Aorta (tissue), 5 donors: ENCODE results near the gene RNF181. TPM values are rescaled to one million over a fixed set of nuclear protein-coding genes. Genes with fewer than 3 reads are reported as not detected.

Experiments used
- ATAC-seq: fragments of 200-7000 bp; cut with Tn5 transposase; one replicate; pipeline ENCODE4 v1.9.1; 2022; ENCODE audit warnings: moderate library complexity; ENCODE audit not compliant: low FRiP score
- DNase-seq, 2 donors: peaks; one replicate each; pipeline ENCODE4 v3.0.0-alpha.2; 2020
- H3K27ac ChIP-seq, 2 donors: one replicate each; pipeline ENCODE4 v1.5.1; 2013; ENCODE audit warnings: low read length in 2 of 2, mild to moderate bottlenecking in 2 of 2, moderate library complexity in 2 of 2, control low read depth in 1 of 2, inconsistent platforms in 1 of 2, low read depth in 1 of 2
- H3K27me3 ChIP-seq, 2 donors: one replicate each; pipeline ENCODE4 v1.6.1; 2013; ENCODE audit warnings: control low read depth in 1 of 2, low read length in 1 of 2, mild to moderate bottlenecking in 1 of 2, moderate library complexity in 1 of 2; ENCODE audit not compliant: insufficient read depth in 2 of 2, control insufficient read depth in 1 of 2
- H3K36me3 ChIP-seq, 2 donors: one replicate each; pipeline ENCODE4 v1.6.1; 2013; ENCODE audit warnings: control low read depth in 1 of 2, low read length in 1 of 2, mild to moderate bottlenecking in 1 of 2; ENCODE audit not compliant: insufficient read depth in 2 of 2, control insufficient read depth in 1 of 2
- H3K4me1 ChIP-seq, 2 donors: one replicate each; pipeline ENCODE4 v1.6.1; 2013; ENCODE audit warnings: low read length in 2 of 2, control low read depth in 1 of 2, mild to moderate bottlenecking in 1 of 2, moderate library complexity in 1 of 2; ENCODE audit not compliant: insufficient read depth in 2 of 2, control insufficient read depth in 1 of 2
- H3K4me3 ChIP-seq, 2 donors: one replicate each; pipeline ENCODE4 v1.5.1; 2013; ENCODE audit warnings: low read length in 2 of 2, control low read depth in 1 of 2, mild to moderate bottlenecking in 1 of 2
- H3K9me3 ChIP-seq: one replicate; pipeline ENCODE4 v1.6.1; 2013; ENCODE audit warnings: mild to moderate bottlenecking, low read length; ENCODE audit not compliant: control insufficient read depth
- WGBS, 2 donors: extraction: QIAGEN DNeasy Blood & Tissue Kit; methylation state at CpG; one replicate each; pipeline ENCODE4 v1.1.7; 2013; 5-methylcytosine and 5-hydroxymethylcytosine counted together
- intact Hi-C, 2 donors: fragments of 100-400 bp; cut with DNase I; formaldehyde crosslinking; loops; one replicate each; pipeline versions ENCODE4 v1.14.2 to v1.15.0; 2022
- long read RNA-seq, 2 donors: library from polyadenylated mRNA; unstranded; transcript quantifications; one replicate each; pipeline ENCODE4 v2.0.0, GENCODE V29; 2020 to 2021
- polyA plus RNA-seq, 2 donors: library from polyadenylated mRNA; stranded (reverse); fragments of 200-250 nt; gene quantifications; one replicate each; pipeline ENCODE4 v1.2.3, GENCODE V29; 2013
- total RNA-seq, 2 donors: library from RNA; stranded (reverse); fragmentation: NEBNext Ultra II Directional; extraction: Animal tissue kit (Norgen Biotek cat#: 25700); gene quantifications; one replicate each; pipeline ENCODE4 v1.2.1, GENCODE V29; 2021
- donor health status: healthy with polysubstance abuse.
- donor health status: Bipolar disorder and iron deficiency.
- donor health status: DM: no; HTN: no; CAD: no.
- donor health status: DM: no; HTN: no; CAD: no.
- donor health status: DM: yes; HTN: yes; CAD: no.

RNF181 gene
- total RNA-seq (10 to 100 TPM; 76.0 to 98.5 TPM), polyA plus RNA-seq (100 to 1,000 TPM; 148 to 203 TPM)
- long read RNA-seq, donor 1, transcript RNF181-201 (5 exons, 569 nt): major isoform, 20 of 28 reads
- long read RNA-seq, donor 1, partial matches to known transcripts: 0 of 28 reads
- long read RNA-seq, donor 1, other reads (novel, unspliced or antisense): 5 of 28 reads
- long read RNA-seq, donor 2, transcript RNF181-201 (5 exons, 569 nt): major isoform, 23 of 28 reads
- long read RNA-seq, donor 2, partial matches to known transcripts: 0 of 28 reads
- long read RNA-seq, donor 2, other reads (novel, unspliced or antisense): 2 of 28 reads

GRCh38 chr2:85595301-85596025, at the start of gene RNF181:
RNF181 (plus strand) TSS chr2:85595745; CDS start chr2:85595764, 19 bp downstream.
- intact Hi-C loops: no loop called here
- DNase-seq: peak; percentile 96 to 97
- peaks cover 0 to 6% of the 10 kb centered on the region in 2 donors for H3K4me1 ChIP-seq

DNA sequence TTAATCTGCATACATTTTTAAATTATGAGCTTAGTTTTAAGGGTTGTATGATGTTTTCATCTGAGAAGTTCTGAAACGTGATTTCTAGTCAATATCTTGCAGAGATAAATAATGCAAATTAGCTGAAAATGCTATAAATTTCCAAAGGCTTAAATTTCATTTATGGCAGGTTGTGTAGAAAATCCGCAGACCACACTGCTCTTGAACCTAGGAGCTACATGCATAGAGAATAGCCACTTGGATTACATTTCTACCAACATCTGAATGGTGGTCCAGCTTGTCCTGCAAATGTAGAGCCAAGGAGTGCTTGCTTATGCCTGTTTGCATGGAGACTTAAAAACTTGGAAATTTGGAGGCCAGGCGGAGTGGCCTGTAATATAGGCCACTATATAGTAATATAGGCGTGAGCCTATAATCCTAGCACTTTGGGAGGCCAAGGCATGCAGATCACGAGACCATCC, 49.7 kb upstream of the RNF181 start:
- 81 to 83% methylated on average over 5 of the region's 5 CpGs for WGBS, 2 donors
- intact Hi-C loops: no loop called here
- H3K9me3 ChIP-seq: no peaks in the 10 kb centered on the region
- no peak overlapping the region for H3K4me3 ChIP-seq
- DNase-seq: no peak
- no peak for ATAC-seq
- H3K4me1 ChIP-seq: no peaks in the 10 kb centered on the region
- H3K36me3 ChIP-seq: peaks cover 0 to 5% of the 10 kb centered on the region in 2 donors
- H3K27me3 ChIP-seq: no peaks in the 10 kb centered on the region
- no peak overlapping the region for H3K27ac ChIP-seq

More at GRCh38 chr2:85595301-85596025, at the start of gene RNF181:
- no peaks in the 10 kb centered on the region for H3K36me3 ChIP-seq
- no peaks in the 10 kb centered on the region for H3K27me3 ChIP-seq
- ATAC-seq: peak; percentile 97
- peak within 1 kb of the TSS; percentile 30 to 90 for H3K4me3 ChIP-seq
- H3K27ac ChIP-seq: peak within 1 kb of the TSS; percentile 63 to 87
- 0% methylated on average over 47 of the region's 47 CpGs for whole genome bisulfite sequencing, 2 donors
- no peaks in the 10 kb centered on the region for H3K9me3 ChIP-seq

DNA sequence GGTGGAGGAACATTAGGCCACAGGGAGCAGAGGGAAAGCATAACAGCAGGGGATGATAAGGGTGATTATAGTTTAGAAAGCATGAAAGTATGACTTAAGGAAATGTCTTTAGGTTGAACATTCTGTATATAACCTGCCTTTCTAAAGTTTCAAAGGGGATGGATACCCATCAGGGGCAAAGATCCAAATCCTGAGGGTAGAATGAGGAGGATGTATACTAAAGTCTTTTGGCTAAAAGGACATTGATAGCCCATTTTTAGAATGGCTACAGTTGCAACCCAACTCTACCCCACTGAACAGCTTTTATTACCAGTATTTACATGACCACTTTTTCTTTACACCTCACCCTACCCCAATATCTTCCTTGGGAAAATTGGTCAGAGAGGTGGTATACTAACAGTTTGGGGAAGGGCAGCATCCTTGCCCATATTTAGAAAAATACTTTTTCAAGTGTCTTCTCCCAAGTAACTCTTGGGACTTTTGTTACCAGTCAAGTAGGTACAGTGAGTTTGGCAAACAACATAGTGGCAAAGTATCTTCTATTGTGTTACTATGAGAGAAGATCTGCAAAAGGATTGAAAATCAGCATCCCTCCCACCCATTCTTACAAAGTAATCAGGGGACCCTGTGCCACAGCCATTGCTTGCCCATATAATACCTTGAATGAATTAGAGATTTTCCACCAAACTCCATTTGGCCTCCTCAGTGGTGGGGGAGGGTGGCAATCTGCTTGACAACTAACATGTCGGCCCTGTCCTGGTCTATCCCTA, 48.3 kb upstream of the RNF181 start:
- 84 to 85% methylated on average over 1 of the region's 1 CpG for WGBS, 2 donors
- H3K9me3 ChIP-seq: no peaks in the 10 kb centered on the region
- no peaks in the 10 kb centered on the region for H3K4me1 ChIP-seq
- intact Hi-C loops: no loop called here
- no peaks in the 10 kb centered on the region for H3K27me3 ChIP-seq
- H3K36me3 ChIP-seq: peaks cover 4 to 7% of the 10 kb centered on the region in 2 donors
- H3K4me3 ChIP-seq: no peak overlapping the region
- no peak overlapping the region for H3K27ac ChIP-seq
- DNase-seq: no peak
- no peak for ATAC-seq

DNA sequence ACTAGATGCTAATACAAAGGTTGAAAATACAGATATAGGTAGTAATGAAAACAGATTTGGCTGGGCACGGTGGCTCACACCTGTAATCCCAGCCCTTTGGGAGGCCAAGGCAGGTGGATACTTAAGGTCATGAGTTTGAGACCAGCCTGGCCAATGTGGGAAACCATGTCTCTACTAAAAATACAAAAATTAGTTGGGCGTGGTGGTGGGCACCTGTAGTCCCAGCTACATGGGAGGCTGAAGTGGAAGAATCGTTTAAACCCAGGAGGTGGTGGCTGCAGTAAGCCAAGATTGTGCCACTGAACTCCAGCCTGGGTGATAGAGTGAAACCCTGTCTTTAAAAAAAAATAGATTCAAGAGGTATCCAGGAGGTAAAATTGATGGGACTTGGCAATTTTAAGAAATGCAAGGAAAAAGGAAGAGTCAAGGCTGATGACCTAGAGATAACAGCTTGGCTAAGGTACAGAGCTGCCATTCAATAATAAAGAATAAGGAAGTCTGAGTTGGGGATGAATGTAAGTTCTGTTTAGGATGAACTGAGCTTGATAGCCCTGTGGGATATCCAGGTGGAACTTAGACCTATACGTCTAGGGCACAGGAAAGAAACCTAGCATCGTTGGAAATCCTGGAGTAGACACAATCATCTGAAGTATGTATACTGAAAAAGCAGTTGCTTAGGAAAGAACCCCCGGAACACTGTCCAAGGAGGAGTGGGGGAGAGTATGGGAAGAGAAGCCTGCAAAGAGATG, 47.5 kb upstream of the RNF181 start:
- Histone ChIP-seq H3K4me1 (no peaks in the 10 kb centered on the region), H3K4me3 (no peak overlapping the region), H3K36me3 (peaks cover 4 to 9% of the 10 kb centered on the region in 2 donors), H3K27ac (no peak overlapping the region), H3K9me3 (no peaks in the 10 kb centered on the region), H3K27me3 (no peaks in the 10 kb centered on the region)
- 71 to 72% methylated on average over 6 of the region's 6 CpGs for WGBS, 2 donors
- intact Hi-C loops: no loop called here
- DNase-seq: no peak
- no peak for ATAC-seq

- no peaks in the 10 kb centered on the region for H3K9me3 ChIP-seq
- no peak for ATAC-seq
- H3K27ac ChIP-seq: no peak overlapping the region
- 40 to 51% methylated on average over 2 of the region's 2 CpGs for WGBS, 2 donors
- no peaks in the 10 kb centered on the region for H3K27me3 ChIP-seq
- no peaks in the 10 kb centered on the region for H3K4me1 ChIP-seq
- H3K36me3 ChIP-seq: peaks cover 4 to 11% of the 10 kb centered on the region in 2 donors
- DNase-seq: no peak
- intact Hi-C loops: no loop called here
- H3K4me3 ChIP-seq: no peak overlapping the region
Measured at GRCh38 chr2:85548608-85548900, 47.0 kb upstream of the RNF181 start.

DNA sequence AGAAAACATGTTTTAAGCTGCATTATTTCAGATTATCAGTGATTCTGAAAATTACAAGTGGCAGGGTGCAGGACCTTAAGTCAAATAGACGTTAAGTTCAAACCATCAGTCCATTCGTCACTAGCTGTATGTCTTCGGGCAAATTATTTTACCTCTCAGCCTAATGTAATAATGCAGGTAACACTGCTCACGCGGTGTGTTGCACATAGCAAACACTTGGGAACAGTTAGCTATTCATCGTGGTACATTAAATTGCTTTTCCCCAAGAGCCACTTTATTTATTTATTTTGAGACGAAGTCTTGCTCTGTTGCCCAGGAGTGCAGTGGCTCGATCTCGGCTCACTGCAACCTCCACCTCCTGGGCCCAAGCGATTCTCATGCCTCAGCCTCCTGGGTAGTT, 46.5 kb upstream of the RNF181 start:
- no peaks in the 10 kb centered on the region for H3K4me1 ChIP-seq
- WGBS, 2 donors: 82 to 85% methylated on average over 10 of the region's 10 CpGs
- H3K36me3 ChIP-seq: peaks cover 4 to 11% of the 10 kb centered on the region in 2 donors
- no peak overlapping the region for H3K27ac ChIP-seq
- H3K9me3 ChIP-seq: no peaks in the 10 kb centered on the region
- H3K4me3 ChIP-seq: no peak overlapping the region
- DNase-seq (no peak), ATAC-seq (no peak)
- no peaks in the 10 kb centered on the region for H3K27me3 ChIP-seq
- intact Hi-C loops: no loop called here

DNA sequence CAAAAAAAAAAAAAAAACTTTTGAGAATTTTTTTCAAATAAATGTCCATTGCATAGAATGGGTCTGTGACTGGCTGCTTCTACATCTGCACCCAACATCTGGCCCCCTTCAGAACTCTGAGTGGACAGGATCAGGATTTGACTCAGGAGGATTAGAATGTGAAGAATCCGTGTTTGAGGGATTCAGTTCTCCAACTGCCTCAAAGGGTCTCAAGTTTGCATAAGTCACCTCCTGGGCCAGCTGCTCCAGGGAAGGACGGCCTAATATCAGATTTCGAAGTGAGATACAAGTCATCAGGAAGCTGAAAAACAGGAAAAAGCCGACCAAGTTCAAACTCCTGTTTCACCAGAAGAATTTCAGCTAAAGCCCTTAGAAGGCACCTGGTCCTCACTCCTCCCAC, 45.7 kb upstream of the RNF181 start:
- WGBS, 2 donors: 59 to 66% methylated on average over 4 of the region's 4 CpGs
- H3K4me1 ChIP-seq: no peaks in the 10 kb centered on the region
- DNase-seq: no peak
- ATAC-seq: no peak
- H3K27me3 ChIP-seq: no peaks in the 10 kb centered on the region
- intact Hi-C loops: no loop called here
- peak overlapping the region in 1 of 2 donors; percentile 28 for H3K27ac ChIP-seq
- H3K4me3 ChIP-seq: no peak overlapping the region
- H3K9me3 ChIP-seq: no peaks in the 10 kb centered on the region
- H3K36me3 ChIP-seq: peaks cover 4 to 11% of the 10 kb centered on the region in 2 donors

DNA sequence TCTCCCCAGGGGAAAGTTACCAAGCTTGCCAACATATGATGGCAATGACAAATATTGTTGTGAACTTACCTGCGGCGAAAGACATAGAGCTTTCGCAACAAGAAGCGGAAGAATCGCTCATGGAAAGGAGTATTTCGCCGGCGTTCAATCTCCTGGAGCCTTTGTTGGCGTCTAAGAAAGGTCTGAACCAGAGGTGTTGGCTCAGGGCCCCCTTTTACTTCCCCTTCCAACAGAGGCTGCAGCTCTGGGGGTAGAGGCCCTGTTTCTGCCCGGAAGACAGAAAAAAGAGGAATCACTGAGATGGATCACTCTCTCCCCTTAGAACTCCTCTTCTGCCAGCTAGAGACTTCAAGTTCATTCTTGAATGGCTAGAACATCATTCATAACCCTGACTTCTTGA, 45.1 kb upstream of the RNF181 start:
- DNase-seq: peak in 1 of 2 donors; percentile 55
- Histone ChIP-seq H3K4me1 (no peaks in the 10 kb centered on the region), H3K27ac (no peak overlapping the region), H3K27me3 (no peaks in the 10 kb centered on the region), H3K36me3 (peaks cover 7 to 12% of the 10 kb centered on the region in 2 donors), H3K4me3 (no peak overlapping the region), H3K9me3 (no peaks in the 10 kb centered on the region)
- intact Hi-C loops: no loop called here
- ATAC-seq: no peak
- 87 to 90% methylated on average over 10 of the region's 10 CpGs for WGBS, 2 donors
